Measurements from ENCODE around the gene WNT6.

- TF ChIP-seq, protein P1, sequence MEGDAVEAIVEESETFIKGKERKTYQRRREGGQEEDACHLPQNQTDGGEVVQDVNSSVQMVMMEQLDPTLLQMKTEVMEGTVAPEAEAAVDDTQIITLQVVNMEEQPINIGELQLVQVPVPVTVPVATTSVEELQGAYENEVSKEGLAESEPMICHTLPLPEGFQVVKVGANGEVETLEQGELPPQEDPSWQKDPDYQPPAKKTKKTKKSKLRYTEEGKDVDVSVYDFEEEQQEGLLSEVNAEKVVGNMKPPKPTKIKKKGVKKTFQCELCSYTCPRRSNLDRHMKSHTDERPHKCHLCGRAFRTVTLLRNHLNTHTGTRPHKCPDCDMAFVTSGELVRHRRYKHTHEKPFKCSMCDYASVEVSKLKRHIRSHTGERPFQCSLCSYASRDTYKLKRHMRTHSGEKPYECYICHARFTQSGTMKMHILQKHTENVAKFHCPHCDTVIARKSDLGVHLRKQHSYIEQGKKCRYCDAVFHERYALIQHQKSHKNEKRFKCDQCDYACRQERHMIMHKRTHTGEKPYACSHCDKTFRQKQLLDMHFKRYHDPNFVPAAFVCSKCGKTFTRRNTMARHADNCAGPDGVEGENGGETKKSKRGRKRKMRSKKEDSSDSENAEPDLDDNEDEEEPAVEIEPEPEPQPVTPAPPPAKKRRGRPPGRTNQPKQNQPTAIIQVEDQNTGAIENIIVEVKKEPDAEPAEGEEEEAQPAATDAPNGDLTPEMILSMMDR (IDR thresholded peaks at IDR 0.05) = no peak
- TF ChIP-seq, protein P2, sequence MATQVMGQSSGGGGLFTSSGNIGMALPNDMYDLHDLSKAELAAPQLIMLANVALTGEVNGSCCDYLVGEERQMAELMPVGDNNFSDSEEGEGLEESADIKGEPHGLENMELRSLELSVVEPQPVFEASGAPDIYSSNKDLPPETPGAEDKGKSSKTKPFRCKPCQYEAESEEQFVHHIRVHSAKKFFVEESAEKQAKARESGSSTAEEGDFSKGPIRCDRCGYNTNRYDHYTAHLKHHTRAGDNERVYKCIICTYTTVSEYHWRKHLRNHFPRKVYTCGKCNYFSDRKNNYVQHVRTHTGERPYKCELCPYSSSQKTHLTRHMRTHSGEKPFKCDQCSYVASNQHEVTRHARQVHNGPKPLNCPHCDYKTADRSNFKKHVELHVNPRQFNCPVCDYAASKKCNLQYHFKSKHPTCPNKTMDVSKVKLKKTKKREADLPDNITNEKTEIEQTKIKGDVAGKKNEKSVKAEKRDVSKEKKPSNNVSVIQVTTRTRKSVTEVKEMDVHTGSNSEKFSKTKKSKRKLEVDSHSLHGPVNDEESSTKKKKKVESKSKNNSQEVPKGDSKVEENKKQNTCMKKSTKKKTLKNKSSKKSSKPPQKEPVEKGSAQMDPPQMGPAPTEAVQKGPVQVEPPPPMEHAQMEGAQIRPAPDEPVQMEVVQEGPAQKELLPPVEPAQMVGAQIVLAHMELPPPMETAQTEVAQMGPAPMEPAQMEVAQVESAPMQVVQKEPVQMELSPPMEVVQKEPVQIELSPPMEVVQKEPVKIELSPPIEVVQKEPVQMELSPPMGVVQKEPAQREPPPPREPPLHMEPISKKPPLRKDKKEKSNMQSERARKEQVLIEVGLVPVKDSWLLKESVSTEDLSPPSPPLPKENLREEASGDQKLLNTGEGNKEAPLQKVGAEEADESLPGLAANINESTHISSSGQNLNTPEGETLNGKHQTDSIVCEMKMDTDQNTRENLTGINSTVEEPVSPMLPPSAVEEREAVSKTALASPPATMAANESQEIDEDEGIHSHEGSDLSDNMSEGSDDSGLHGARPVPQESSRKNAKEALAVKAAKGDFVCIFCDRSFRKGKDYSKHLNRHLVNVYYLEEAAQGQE (IDR thresholded peaks at IDR 0.05; ENCODE audit: insufficient read depth in 1 of 2, low read depth in 2 of 2, low read length in 1 of 2) = no peak
- TF ChIP-seq SIN3A (IDR thresholded peaks at IDR 0.05; ENCODE audit: borderline replicate concordance, insufficient read depth, low read depth, low read length) = no peak
These were observed 48.2 kb upstream of the WNT6 start for GRCh38 chr2:218811382-218811781.
